Measurements from ENCODE around the gene CAMKMT.
"Not testable (repeated sequence)": the region's sequence is repeated elsewhere in the genome, so short reads cannot be mapped to it uniquely, and the experiment has no call there.

Gene CAMKMT

DNA sequence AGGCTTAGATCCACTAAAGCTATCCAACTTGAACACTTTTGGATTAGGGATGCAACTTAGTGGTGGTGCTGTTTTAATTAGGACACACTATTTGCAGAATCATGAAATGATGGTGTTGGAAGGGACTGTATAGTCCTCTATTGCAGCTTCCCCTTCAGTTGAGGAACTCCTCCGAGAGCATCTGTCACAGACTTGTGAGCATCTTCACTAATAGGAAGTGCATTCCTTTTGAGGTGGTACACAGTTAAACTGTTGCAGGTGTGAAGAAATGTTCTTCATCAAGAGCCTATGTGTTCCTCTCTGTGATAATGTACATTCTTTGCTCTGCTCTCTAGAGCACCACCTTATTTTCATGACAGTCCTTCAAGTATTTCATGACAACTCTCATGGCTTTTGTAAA is 197.4 kb downstream of the CAMKMT start:
- no peak for DNase-seq

DNA sequence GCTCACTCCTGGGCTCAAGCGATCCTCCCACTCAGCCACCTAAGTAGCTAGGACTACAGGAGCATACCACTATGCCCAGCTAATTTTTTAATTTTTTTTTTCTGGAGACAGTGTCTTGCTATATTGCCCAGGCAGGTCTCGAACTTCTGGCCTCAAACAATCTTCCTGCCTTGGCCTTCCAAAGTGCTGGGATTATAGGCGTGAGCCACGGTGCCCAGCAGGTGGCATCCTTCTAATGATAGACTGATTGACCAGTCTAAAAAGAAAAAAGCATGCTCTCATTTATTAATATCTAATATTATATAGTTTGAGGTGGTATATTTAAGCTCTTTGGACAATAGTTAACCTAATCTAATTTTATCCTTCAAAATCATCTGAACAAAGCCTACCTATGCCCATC is 198.6 kb downstream of the CAMKMT start:
- DNase-seq = no peak

DNA sequence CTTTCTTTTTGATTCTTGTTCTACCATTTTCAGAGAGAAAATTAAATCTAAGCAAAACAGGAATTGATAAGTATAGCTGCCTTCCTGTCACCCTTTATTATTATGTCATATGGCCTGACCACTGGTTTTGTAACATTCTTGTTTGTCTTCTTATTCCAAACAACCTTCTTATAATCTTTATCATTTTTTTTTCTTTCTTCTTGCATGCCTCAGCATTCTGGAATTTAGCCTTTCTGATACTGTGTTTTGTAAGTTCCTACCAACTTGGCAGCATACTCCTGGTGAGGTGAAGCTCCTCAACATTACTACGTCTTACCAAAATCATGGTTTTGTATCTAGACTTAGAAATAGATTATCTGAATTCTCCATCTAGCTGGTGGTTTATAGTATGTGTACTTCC is 199.2 kb downstream of the CAMKMT start:
- DNase-seq = no peak

DNA sequence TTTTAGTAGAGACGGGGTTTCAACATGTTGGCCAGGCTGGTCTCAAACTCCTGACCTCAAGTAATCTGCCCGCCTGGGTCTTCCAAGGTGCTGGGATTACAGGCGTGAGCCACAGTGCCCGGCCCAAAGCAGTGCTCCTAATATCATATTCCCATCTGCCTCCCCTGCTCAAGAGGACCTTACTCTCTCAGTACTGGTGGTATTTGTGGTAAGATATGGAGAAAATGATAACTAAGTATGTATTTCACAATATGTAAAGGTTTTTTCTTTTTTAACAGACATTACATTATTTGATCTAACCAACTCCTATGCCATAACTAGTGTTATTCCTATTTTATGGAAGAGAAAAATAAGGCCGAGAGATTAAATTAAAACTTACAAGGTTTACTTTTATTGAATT is 201.0 kb downstream of the CAMKMT start:
- no peak for DNase-seq

DNA sequence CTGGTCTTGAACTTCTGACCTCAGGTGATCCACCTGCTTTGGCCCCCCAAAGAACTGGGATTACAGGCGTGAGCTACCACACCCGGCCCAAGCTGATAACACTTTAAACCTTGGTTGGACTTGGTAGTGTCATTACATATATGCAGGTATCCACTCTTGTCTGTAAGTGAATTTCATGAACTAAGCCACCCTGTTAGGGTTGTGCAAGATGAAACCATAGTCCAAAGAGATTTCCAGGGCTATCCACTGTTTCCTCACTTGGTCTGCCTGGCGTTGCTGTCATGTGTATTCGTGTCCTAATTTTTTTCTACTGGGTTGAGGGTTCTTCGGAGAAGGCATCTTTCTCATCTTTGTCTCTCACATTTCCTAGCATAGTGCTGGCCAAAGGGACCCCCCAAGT is 203.0 kb downstream of the CAMKMT start:
- no peak for DNase-seq

DNA sequence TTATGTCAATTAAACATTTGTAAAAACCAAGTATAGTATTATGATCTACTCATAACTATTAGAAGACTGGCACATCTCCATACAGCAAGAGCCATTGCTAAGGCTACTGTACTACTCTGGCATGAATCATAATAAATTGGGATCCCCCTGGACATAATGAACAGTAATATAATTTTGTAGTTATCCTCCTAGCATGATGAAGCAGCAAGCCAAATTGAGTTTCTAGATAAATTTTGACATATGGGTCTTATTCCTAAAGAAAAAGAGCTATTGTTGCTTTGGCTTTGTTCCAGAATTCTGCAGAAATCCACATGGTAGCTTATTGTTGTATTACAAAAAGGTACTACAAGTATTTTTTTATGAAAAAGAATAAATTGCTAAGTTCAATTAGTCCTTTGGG is 204.3 kb downstream of the CAMKMT start:
- no peak for DNase-seq

DNA sequence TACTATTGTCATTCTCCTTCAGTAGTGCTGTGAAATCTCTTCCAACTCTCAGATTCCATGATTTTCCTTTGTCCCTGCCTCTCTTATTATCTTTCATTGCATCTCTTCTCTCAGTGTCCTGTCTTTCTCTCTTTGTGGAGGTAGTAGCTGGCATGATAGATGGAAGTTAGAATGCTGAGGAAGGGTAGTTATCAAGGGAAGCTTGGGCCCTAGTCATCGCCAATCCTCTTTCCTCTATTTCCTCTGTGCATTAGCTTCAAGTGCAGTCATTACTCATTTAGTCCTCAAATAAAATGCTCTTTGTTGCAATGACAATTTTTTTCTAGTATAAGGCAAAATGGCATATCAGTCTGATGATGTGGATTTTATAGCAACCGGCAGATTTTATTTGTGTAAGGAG is 207.7 kb downstream of the CAMKMT start:
- DNase-seq = no peak

- DNase-seq = no peak
Observed at GRCh38 chr2:44570271-44570670, 208.5 kb downstream of the CAMKMT start.

DNA sequence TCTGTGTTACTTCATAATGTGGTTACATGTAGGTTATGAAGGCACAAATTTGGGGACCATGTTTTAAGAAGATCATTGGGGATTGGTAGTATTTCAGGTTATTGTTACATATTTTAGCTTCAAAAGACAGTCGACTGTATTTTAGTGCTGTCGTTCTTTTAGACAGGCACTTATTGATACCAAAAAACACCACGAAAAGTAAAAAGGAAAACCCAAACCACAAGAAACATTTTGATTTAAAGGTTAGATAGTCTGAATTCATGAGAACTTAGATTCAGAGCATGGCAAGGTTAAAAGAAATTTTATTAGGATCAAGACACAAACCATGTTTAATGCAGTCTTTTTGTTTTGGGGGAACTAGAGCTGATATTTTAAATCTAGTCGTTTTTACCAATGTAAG is 209.0 kb downstream of the CAMKMT start:
- DNase-seq = no peak

- no peak for DNase-seq
Observed at GRCh38 chr2:44572196-44572900, 210.6 kb downstream of the CAMKMT start.

DNA sequence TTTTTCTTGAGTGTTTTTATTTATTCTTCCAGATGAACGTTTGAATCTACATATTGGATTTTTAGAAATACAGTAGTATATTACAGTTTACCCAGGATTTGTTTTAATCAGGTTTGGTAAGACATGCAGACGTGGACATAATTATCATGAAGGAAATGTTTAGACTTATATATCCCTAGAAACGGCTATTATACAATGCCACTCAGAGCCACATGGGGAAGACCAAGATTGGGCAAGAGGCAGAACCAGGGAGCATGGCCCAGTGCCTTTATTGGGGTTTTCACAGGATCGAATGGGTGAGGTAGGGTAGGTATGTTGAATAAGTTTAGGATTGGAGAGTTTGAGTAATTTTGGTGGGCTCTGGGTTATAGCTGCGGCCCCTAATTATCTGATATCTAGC is 212.2 kb downstream of the CAMKMT start:
- no peak for DNase-seq

GRCh38 chr2:44578471-44579093 is 216.8 kb downstream of the CAMKMT start:
- DNase-seq = no peak

DNA sequence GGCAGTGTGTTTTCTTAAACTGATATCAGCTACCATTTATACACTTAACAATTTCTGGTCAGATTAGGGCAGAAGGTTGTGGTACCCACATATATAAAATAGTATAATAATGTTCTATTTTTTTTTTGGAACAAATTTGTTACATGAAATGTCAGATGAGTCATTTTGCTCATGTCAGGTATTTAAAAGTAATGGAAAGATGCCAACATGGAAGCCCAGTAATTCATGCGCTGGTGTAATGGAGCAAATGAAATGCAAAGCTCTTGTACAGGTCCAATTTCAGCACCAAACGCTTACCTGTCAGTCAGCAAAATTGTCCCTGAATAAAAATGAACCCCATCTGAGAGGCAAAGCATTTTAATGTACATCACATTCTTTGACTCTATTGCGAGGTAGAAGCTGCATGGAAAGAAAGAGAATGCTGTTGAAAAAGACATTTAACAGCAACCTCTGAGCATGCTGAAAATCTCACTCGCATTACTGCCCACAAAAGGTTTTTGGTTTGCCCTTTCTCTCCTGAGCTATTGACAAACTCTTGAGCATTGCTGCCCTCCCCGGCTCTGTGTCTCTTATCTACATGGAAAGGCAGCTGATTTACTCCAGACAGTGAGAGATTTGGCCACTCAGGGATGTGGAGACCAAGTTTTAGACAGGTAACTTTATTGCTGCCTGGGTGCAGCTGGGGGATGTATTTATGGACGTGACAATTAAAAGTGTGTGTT is 217.5 kb downstream of the CAMKMT start:
- DNase-seq = no peak

GRCh38 chr2:44579837-44580230 is 218.1 kb downstream of the CAMKMT start:
- no peak for DNase-seq

DNA sequence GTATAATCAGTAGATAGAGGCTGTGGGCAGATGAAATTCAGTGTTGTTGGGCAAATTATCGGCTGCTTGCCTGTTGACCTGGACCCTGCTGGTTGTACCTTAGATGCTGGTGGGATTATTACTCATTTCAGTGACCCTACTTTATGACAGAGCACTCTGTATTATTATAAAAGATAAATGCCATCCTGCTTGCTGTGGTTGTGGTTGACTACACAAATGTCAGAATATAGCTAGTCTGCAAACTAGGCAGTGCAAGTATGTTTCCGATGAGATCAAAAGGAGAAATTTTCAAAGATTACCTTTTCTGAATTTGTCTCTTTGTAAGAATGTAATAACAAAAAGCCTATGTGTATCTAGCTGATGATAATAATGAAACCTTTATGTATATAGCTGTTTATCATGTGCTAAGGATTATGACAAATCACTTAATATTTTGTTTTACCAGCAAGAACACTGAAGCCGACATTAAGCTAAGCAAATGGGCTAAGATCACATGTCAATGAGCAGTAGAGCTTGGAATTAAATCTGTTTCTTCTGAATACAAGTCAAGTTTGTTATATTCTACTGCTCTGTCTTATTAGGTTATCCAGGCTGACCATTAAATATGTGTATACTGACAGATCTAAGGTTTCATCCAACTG is 219.2 kb downstream of the CAMKMT start:
- DNase-seq = no peak

- DNase-seq = no peak
Observed at GRCh38 chr2:44582363-44583008, 220.7 kb downstream of the CAMKMT start.

GRCh38 chr2:44595615-44596014 is 233.9 kb downstream of the CAMKMT start:
- not testable (repeated sequence) for DNase-seq

DNA sequence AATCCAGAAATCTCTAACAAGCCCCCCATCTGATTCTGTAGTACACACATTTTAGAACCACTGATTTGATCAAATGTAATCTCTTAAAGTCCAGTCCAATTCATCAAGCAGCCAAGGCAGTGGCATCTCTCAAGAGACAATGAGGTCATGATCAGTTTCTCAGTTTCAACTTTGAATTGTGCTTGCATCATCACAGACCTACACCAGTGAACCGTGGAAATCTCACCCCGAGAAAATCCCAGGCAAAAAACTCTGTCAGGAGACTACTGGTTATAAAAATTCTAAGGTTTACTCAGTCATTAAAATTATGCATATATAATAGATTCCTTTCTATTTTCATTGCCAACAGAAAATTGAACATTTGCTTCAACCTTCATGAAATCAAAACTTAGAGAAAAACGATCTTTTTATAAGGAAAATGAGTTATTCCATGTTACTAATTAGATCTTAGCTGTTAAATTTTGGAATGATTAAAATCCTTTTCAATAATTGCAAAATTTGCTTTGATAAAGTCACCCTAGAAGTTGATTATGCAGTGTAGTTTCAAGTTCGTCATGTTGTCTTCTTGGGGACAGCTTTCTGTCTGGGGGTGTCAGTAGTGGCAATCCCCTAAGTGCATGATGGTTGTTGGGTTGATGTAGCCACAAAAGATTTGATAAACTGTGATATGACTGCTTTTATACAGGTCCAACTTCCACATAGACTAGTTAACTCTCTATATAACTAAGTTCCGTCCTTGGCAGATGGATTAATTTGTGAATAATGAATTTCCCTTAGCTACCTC is 235.0 kb downstream of the CAMKMT start:
- no peak for DNase-seq

GRCh38 chr2:44598330-44599119 is 236.8 kb downstream of the CAMKMT start:
- DNase-seq = no peak

GRCh38 chr2:44599130-44599529 is 237.4 kb downstream of the CAMKMT start:
- no peak for DNase-seq

- DNase-seq = no peak
Observed at GRCh38 chr2:44602446-44602845, 240.7 kb downstream of the CAMKMT start.

DNA sequence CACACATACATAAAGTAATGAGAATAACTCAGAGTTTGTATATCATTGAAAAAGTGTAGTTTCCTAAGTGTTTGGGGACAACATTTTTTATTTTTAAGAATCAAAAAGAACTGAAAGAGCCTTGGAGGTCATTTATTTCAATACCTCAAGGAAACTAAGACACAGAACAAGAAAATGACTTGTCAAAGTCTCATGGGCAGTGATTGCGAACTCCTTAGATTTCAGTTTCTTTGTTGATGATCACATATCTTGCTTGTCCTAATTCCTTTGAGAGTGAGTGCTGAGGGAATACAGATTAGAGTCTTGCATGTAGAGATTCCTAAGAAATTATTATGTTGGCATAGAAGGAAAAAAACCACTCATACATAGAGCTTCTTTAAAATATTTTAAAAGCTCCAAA is 243.8 kb downstream of the CAMKMT start:
- no peak for DNase-seq

Measured in activated CD4-positive, alpha-beta T cell treated with anti-CD3 and anti-CD28 coated beads for 4 hours (primary cell).